Neural cell (in vitro differentiated cells): ENCODE results near the gene RIPK1.

ENCODE experiments used
- CTCF ChIP-seq: fragments of 450-650 bp; IDR thresholded peaks from 2 replicates; pipeline ENCODE4 v1.5.1; 2014; ENCODE audit warnings: antibody characterized with exemption, mild to moderate bottlenecking, moderate library complexity; ENCODE audit not compliant: poor library complexity, severe bottlenecking
- EP300 ChIP-seq: fragments of 450-650 bp; conservative IDR thresholded peaks from 2 replicates; pipeline ENCODE4 v1.6.1; 2014; ENCODE audit warnings: antibody characterized with exemption, mild to moderate bottlenecking, moderate library complexity; ENCODE audit not compliant: poor library complexity, severe bottlenecking
- EZH2 ChIP-seq: fragments of 200-600, 300-800 bp; shearing (Covaris generic), sonication (generic); IDR thresholded peaks from 2 replicates; pipeline ENCODE4 v1.6.1; 2014; ENCODE audit warnings: antibody characterized with exemption, low read length, borderline replicate concordance, mild to moderate bottlenecking; ENCODE audit not compliant: insufficient read depth, poor library complexity, severe bottlenecking
- POLR2AphosphoS5 ChIP-seq: IDR thresholded peaks from 2 replicates; pipeline ENCODE4 v1.6.1; 2012
- RAD21 ChIP-seq: fragments of 450-650 bp; conservative IDR thresholded peaks from 2 replicates; pipeline ENCODE4 v1.6.1; 2014; ENCODE audit warnings: antibody characterized with exemption, mild to moderate bottlenecking, moderate library complexity
- REST ChIP-seq: IDR thresholded peaks from 2 replicates; pipeline ENCODE4 v1.6.1; 2012; ENCODE audit warnings: borderline replicate concordance
- SMC3 ChIP-seq: fragments of 450-650 bp; conservative IDR thresholded peaks from 2 replicates; pipeline ENCODE4 v1.6.1; 2014; ENCODE audit warnings: antibody characterized with exemption, mild to moderate bottlenecking, moderate library complexity; ENCODE audit not compliant: poor library complexity

- TF ChIP-seq CTCF (no peak), EZH2 (no peak), POLR2AphosphoS5 (no peak), EP300 (no peak), RAD21 (no peak), REST (no peak), SMC3 (no peak)
Measured at GRCh38 chr6:3142536-3142935, 74.2 kb downstream of the RIPK1 start.
